Neuronal stem cell (in vitro differentiated cells): ENCODE data around the gene SUGP2.
A peak's percentile ranks its signal among the peaks of the same experiment; 100 is the strongest.

ENCODE experiments used
- DNase-seq: peaks from one replicate; pipeline ENCODE4 v3.0.0-alpha.2; 2013; ENCODE audit warnings: low spot score
- H2AFZ ChIP-seq: one replicate; pipeline ENCODE4 v1.6.1; 2013; ENCODE audit warnings: mild to moderate bottlenecking, low read length, inconsistent platforms
- H2AK5ac ChIP-seq: 2 replicates; pipeline ENCODE4 v1.6.1; 2013; ENCODE audit warnings: low read depth, mild to moderate bottlenecking, inconsistent platforms, low read length, moderate library complexity, mixed read lengths
- H2BK120ac ChIP-seq: 2 replicates; pipeline ENCODE4 v1.6.1; 2013; ENCODE audit warnings: low read depth, mild to moderate bottlenecking, inconsistent platforms, low read length, moderate library complexity, mixed read lengths
- H2BK12ac ChIP-seq: one replicate; pipeline ENCODE4 v1.6.1; 2013; ENCODE audit warnings: low read length, inconsistent platforms
- H2BK15ac ChIP-seq: 2 replicates; pipeline ENCODE4 v1.6.1; 2013; ENCODE audit warnings: mild to moderate bottlenecking, low read length, inconsistent platforms, mixed read lengths
- H2BK5ac ChIP-seq: one replicate; pipeline ENCODE4 v1.6.1; 2013; ENCODE audit warnings: inconsistent platforms, mild to moderate bottlenecking, low read length, moderate library complexity
- H3K14ac ChIP-seq: one replicate; pipeline ENCODE4 v1.6.1; 2013; ENCODE audit warnings: low read length, inconsistent platforms
- H3K18ac ChIP-seq: 2 replicates; pipeline ENCODE4 v1.6.1; 2013; ENCODE audit warnings: low read length, inconsistent platforms
- H3K23ac ChIP-seq: 2 replicates; pipeline ENCODE4 v1.6.1; 2013; ENCODE audit warnings: low read depth, mild to moderate bottlenecking, mixed read lengths, low read length, inconsistent platforms; ENCODE audit not compliant: poor library complexity
- H3K27ac ChIP-seq: replicated peaks from 3 replicates; pipeline ENCODE4 v1.5.1; 2013; ENCODE audit warnings: low read length, inconsistent platforms
- H3K27me3 ChIP-seq, 3 experiments: 2 replicates each; pipeline ENCODE4 v1.6.1; 2013; ENCODE audit warnings: low read length in 3 of 3, mild to moderate bottlenecking in 2 of 3, inconsistent platforms in 1 of 3, low read depth in 1 of 3, mixed read lengths in 1 of 3, moderate library complexity in 1 of 3; ENCODE audit not compliant: control insufficient read depth in 3 of 3, insufficient read depth in 3 of 3
- H3K36me3 ChIP-seq, 2 donors: replicated peaks in 1 of 2; 2 replicates each; pipeline ENCODE4 v1.6.1; 2013; ENCODE audit warnings: low read length in 2 of 2; ENCODE audit not compliant: control insufficient read depth in 2 of 2, insufficient read depth in 2 of 2
- H3K4ac ChIP-seq: 2 replicates; pipeline ENCODE4 v1.6.1; 2013; ENCODE audit warnings: inconsistent platforms, mild to moderate bottlenecking, low read length, moderate library complexity
- H3K4me1 ChIP-seq, 2 donors: 1 replicate in 1 of 2; 2 replicates in 1 of 2; pipeline ENCODE4 v1.6.1; 2013; ENCODE audit warnings: low read length in 2 of 2, low read depth in 1 of 2; ENCODE audit not compliant: control insufficient read depth in 2 of 2, insufficient read depth in 1 of 2
- H3K4me2 ChIP-seq: one replicate; pipeline ENCODE4 v1.6.1; 2013; ENCODE audit warnings: mild to moderate bottlenecking, low read length, inconsistent platforms; ENCODE audit not compliant: insufficient read depth, poor library complexity, severe bottlenecking
- H3K4me3 ChIP-seq, 2 donors: 2 replicates each; pipeline ENCODE4 v1.5.1; 2013; ENCODE audit warnings: low read length in 2 of 2, mild to moderate bottlenecking in 2 of 2, inconsistent platforms in 1 of 2, moderate library complexity in 1 of 2
- H3K79me1 ChIP-seq: one replicate; pipeline ENCODE4 v1.6.1; 2013; ENCODE audit warnings: low read depth, mild to moderate bottlenecking, inconsistent platforms, low read length, moderate library complexity
- H3K9ac ChIP-seq: one replicate; pipeline ENCODE4 v1.6.1; 2013; ENCODE audit warnings: mild to moderate bottlenecking, low read depth, low read length, inconsistent platforms; ENCODE audit not compliant: poor library complexity
- H3K9me3 ChIP-seq, 2 donors: replicated peaks in 1 of 2; 2 replicates each; pipeline versions ENCODE3 to v1.6.1; 2013; ENCODE audit warnings: low read length in 2 of 2, mild to moderate bottlenecking in 2 of 2, inconsistent platforms in 1 of 2, low read depth in 1 of 2, mixed read lengths in 1 of 2, moderate library complexity in 1 of 2; ENCODE audit not compliant: control insufficient read depth in 2 of 2, insufficient read depth in 1 of 2
- H4K8ac ChIP-seq: one replicate; pipeline ENCODE4 v1.6.1; 2013; ENCODE audit warnings: low read depth, mild to moderate bottlenecking, inconsistent platforms, low read length, moderate library complexity
- H4K91ac ChIP-seq: one replicate; pipeline ENCODE4 v1.6.1; 2013; ENCODE audit warnings: low read length, low read depth, mild to moderate bottlenecking, inconsistent platforms; ENCODE audit not compliant: poor library complexity
- WGBS, 2 donors: extraction: QIAGEN DNeasy Blood & Tissue Kit; methylation state at CpG; one replicate each; pipeline ENCODE4 v1.1.7; 2013; ENCODE audit warnings: missing lambda C conversion rate in 2 of 2, mixed read lengths in 1 of 2; ENCODE audit not compliant: insufficient read length in 2 of 2, insufficient replicate concordance in 1 of 2; ENCODE audit errors: extremely low coverage in 2 of 2; 5-methylcytosine and 5-hydroxymethylcytosine counted together

Gene SUGP2

DNA sequence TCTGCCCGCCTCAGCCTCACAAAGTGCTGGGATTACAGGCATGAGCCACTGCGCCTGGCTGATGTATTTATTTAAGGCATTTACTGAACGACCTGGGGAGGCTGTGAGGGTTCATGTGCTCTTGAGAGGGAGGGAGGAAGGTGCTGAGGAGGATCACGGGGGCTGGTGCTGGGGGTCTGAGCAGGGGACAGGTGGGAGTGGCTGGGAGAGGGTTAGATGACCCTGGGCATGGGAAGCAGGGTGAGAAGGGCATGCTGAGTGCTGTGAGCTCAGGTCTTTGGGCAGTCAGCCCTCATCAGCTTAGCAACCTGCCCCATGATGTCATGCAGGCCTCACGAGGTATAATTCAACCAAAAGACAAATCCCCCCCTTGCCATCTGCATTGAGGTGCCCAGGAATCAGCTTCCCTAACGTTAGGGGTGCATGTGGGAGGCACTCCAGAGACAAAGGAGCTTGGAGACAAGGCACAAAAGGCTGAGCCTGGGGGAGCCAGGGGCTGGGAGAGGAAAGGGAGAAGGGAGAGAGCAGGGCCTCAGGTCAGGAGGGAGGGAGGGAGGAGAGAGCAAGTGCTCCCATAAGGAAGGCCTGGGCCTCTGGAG lies 36.4 kb downstream of the SUGP2 start:
- no peak overlapping the region for H3K9ac ChIP-seq
- no peak overlapping the region for H2AFZ ChIP-seq
- no peaks in the 10 kb centered on the region for H3K9me3 ChIP-seq
- DNase-seq: no peak
- peaks cover 48 to 84% of the 10 kb centered on the region in 2 donors for H3K36me3 ChIP-seq
- no peak overlapping the region for H2BK5ac ChIP-seq
- no peak overlapping the region for H2BK15ac ChIP-seq
- no peak overlapping the region for H3K23ac ChIP-seq
- no peak overlapping the region for H3K4me2 ChIP-seq
- no peak overlapping the region for H2BK12ac ChIP-seq
- H3K27ac ChIP-seq: no peak overlapping the region
- no peak overlapping the region for H3K14ac ChIP-seq
- no peak overlapping the region for H2AK5ac ChIP-seq
- no peak overlapping the region for H3K18ac ChIP-seq
- peaks cover 2 to 4% of the 10 kb centered on the region in 2 donors for H3K4me1 ChIP-seq
- WGBS, 2 donors: no CpG with 5 or more reads among the region's 6 CpGs
- no peak overlapping the region for H3K4me3 ChIP-seq
- no peak overlapping the region for H3K4ac ChIP-seq
- no peaks in the 10 kb centered on the region for H3K27me3 ChIP-seq
- H4K8ac ChIP-seq: no peak overlapping the region
- H3K79me1 ChIP-seq: no peaks in the 10 kb centered on the region
- H2BK120ac ChIP-seq: no peak overlapping the region
- H4K91ac ChIP-seq: no peak overlapping the region

DNA sequence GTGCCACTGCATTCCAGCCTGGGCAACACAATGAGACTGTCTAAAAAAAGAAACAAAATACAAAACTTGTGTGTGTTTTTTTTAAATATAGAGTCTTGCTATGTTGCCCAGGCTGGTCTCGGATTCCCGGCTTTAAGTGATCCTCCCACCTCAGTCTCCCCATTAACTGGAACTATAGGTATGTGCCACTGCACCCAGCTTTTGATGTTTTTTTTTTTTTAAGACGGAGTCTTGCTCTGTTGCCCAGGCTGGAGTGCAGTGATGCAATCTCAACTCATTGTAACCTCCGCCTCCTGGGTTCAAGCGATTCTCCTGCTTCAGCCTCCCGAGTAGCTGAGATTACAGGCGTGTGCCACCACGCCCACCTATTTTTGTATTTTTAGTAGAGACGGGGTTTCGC lies 37.0 kb downstream of the SUGP2 start:
- DNase-seq: no peak

GRCh38 chr19:18995804-18996241 lies 37.5 kb downstream of the SUGP2 start:
- no peak overlapping the region for H2BK12ac ChIP-seq
- H3K4me2 ChIP-seq: no peak overlapping the region
- no peak overlapping the region for H3K18ac ChIP-seq
- no peak overlapping the region for H2BK5ac ChIP-seq
- H4K91ac ChIP-seq: no peak overlapping the region
- H4K8ac ChIP-seq: no peak overlapping the region
- no peak overlapping the region for H3K9ac ChIP-seq
- peak; percentile 38 for DNase-seq
- no peaks in the 10 kb centered on the region for H3K27me3 ChIP-seq
- H3K79me1 ChIP-seq: no peaks in the 10 kb centered on the region
- peaks cover 49 to 85% of the 10 kb centered on the region in 2 donors for H3K36me3 ChIP-seq
- H3K4ac ChIP-seq: no peak overlapping the region
- no peak overlapping the region for H3K4me3 ChIP-seq
- H2BK120ac ChIP-seq: no peak overlapping the region
- H2AK5ac ChIP-seq: no peak overlapping the region
- no CpG with 5 or more reads among the region's 5 CpGs for WGBS, 2 donors
- H3K4me1 ChIP-seq: peaks cover 2 to 4% of the 10 kb centered on the region in 2 donors
- no peak overlapping the region for H3K14ac ChIP-seq
- H3K23ac ChIP-seq: no peak overlapping the region
- no peak overlapping the region for H2AFZ ChIP-seq
- H3K9me3 ChIP-seq: no peaks in the 10 kb centered on the region
- no peak overlapping the region for H2BK15ac ChIP-seq
- H3K27ac ChIP-seq: no peak overlapping the region

More for the DNA sequence above, 37.0 kb downstream of the SUGP2 start:
- no peak overlapping the region for H4K91ac ChIP-seq
- H2AK5ac ChIP-seq: no peak overlapping the region
- no peak overlapping the region for H3K9ac ChIP-seq
- no peak overlapping the region for H3K18ac ChIP-seq
- no peak overlapping the region for H2AFZ ChIP-seq
- no peak overlapping the region for H2BK120ac ChIP-seq
- no peaks in the 10 kb centered on the region for H3K79me1 ChIP-seq
- H3K9me3 ChIP-seq: no peaks in the 10 kb centered on the region
- H3K23ac ChIP-seq: no peak overlapping the region
- H3K14ac ChIP-seq: no peak overlapping the region
- H2BK5ac ChIP-seq: no peak overlapping the region
- no peak overlapping the region for H3K4me3 ChIP-seq
- no peak overlapping the region for H2BK12ac ChIP-seq
- H3K36me3 ChIP-seq: peaks cover 49 to 84% of the 10 kb centered on the region in 2 donors
- H2BK15ac ChIP-seq: no peak overlapping the region
- H3K27me3 ChIP-seq: no peaks in the 10 kb centered on the region
- peaks cover 2 to 4% of the 10 kb centered on the region in 2 donors for H3K4me1 ChIP-seq
- H3K4me2 ChIP-seq: no peak overlapping the region
- H4K8ac ChIP-seq: no peak overlapping the region
- H3K4ac ChIP-seq: no peak overlapping the region
- no peak overlapping the region for H3K27ac ChIP-seq
- no CpG with 5 or more reads among the region's 10 CpGs for WGBS, 2 donors

DNA sequence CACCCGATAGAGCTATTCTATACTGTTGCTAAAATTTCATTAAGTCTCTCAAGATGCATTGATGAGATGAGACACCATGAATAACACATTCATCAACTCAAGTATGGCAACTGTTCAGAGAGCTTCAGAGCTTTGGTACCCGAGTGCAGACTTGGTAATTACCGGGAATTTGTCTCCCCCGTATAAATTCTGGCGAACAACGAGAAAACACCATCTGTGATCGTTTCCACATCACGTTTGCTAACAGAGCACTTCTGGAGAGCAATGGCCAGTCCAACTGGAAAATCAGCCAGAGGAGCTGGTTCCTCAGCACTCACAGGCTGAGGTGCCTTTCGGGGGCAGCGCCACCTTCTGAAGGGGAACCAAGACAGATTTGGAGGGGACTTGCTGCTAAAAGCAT lies 40.2 kb downstream of the SUGP2 start:
- Histone ChIP-seq H3K4me2 (no peak overlapping the region), H3K4me3 (no peak overlapping the region), H3K23ac (no peak overlapping the region), H3K27ac (no peak overlapping the region), H4K8ac (no peak overlapping the region), H3K36me3 (peaks cover 33 to 66% of the 10 kb centered on the region in 2 donors), H2AFZ (no peak overlapping the region), H3K79me1 (no peaks in the 10 kb centered on the region), H3K27me3 (no peaks in the 10 kb centered on the region), H2BK15ac (no peak overlapping the region), H3K9me3 (no peaks in the 10 kb centered on the region), H3K4ac (no peak overlapping the region), H3K14ac (no peak overlapping the region), H3K9ac (no peak overlapping the region), H2AK5ac (no peak overlapping the region), H3K18ac (no peak overlapping the region), H2BK5ac (no peak overlapping the region), H4K91ac (no peak overlapping the region), H3K4me1 (peaks cover 2 to 4% of the 10 kb centered on the region in 2 donors), H2BK120ac (no peak overlapping the region), H2BK12ac (no peak overlapping the region)
- DNase-seq: no peak
- WGBS, 2 donors: no CpG with 5 or more reads among the region's 10 CpGs
